Aorta (tissue), 5 donors: Measurements from ENCODE around the gene CACNB4. TPM values are rescaled to one million over a fixed set of nuclear protein-coding genes. Genes with fewer than 3 reads are reported as not detected.
A peak's percentile ranks its signal among the peaks of the same experiment; 100 is the strongest.

ENCODE experiments used
- ATAC-seq: fragments of 200-7000 bp; cut with Tn5 transposase; one replicate; pipeline ENCODE4 v1.9.1; 2022; ENCODE audit warnings: moderate library complexity; ENCODE audit not compliant: low FRiP score
- DNase-seq, 2 donors: peaks; one replicate each; pipeline ENCODE4 v3.0.0-alpha.2; 2020
- H3K27ac ChIP-seq, 2 donors: one replicate each; pipeline ENCODE4 v1.5.1; 2013; ENCODE audit warnings: low read length in 2 of 2, mild to moderate bottlenecking in 2 of 2, moderate library complexity in 2 of 2, control low read depth in 1 of 2, inconsistent platforms in 1 of 2, low read depth in 1 of 2
- H3K27me3 ChIP-seq, 2 donors: one replicate each; pipeline ENCODE4 v1.6.1; 2013; ENCODE audit warnings: control low read depth in 1 of 2, low read length in 1 of 2, mild to moderate bottlenecking in 1 of 2, moderate library complexity in 1 of 2; ENCODE audit not compliant: insufficient read depth in 2 of 2, control insufficient read depth in 1 of 2
- H3K36me3 ChIP-seq, 2 donors: one replicate each; pipeline ENCODE4 v1.6.1; 2013; ENCODE audit warnings: control low read depth in 1 of 2, low read length in 1 of 2, mild to moderate bottlenecking in 1 of 2; ENCODE audit not compliant: insufficient read depth in 2 of 2, control insufficient read depth in 1 of 2
- H3K4me1 ChIP-seq, 2 donors: one replicate each; pipeline ENCODE4 v1.6.1; 2013; ENCODE audit warnings: low read length in 2 of 2, control low read depth in 1 of 2, mild to moderate bottlenecking in 1 of 2, moderate library complexity in 1 of 2; ENCODE audit not compliant: insufficient read depth in 2 of 2, control insufficient read depth in 1 of 2
- H3K4me3 ChIP-seq, 2 donors: one replicate each; pipeline ENCODE4 v1.5.1; 2013; ENCODE audit warnings: low read length in 2 of 2, control low read depth in 1 of 2, mild to moderate bottlenecking in 1 of 2
- H3K9me3 ChIP-seq: one replicate; pipeline ENCODE4 v1.6.1; 2013; ENCODE audit warnings: mild to moderate bottlenecking, low read length; ENCODE audit not compliant: control insufficient read depth
- WGBS, 2 donors: extraction: QIAGEN DNeasy Blood & Tissue Kit; methylation state at CpG; one replicate each; pipeline ENCODE4 v1.1.7; 2013; 5-methylcytosine and 5-hydroxymethylcytosine counted together
- intact Hi-C, 2 donors: fragments of 100-400 bp; cut with DNase I; formaldehyde crosslinking; loops; one replicate each; pipeline versions ENCODE4 v1.14.2 to v1.15.0; 2022
- polyA plus RNA-seq, 2 donors: library from polyadenylated mRNA; stranded (reverse); fragments of 200-250 nt; gene quantifications; one replicate each; pipeline ENCODE4 v1.2.3, GENCODE V29; 2013
- total RNA-seq, 2 donors: library from RNA; stranded (reverse); fragmentation: NEBNext Ultra II Directional; extraction: Animal tissue kit (Norgen Biotek cat#: 25700); gene quantifications; one replicate each; pipeline ENCODE4 v1.2.1, GENCODE V29; 2021
- donor health status: healthy with polysubstance abuse.
- donor health status: Bipolar disorder and iron deficiency.
- donor health status: DM: no; HTN: no; CAD: no.
- donor health status: DM: no; HTN: no; CAD: no.
- donor health status: DM: yes; HTN: yes; CAD: no.

CACNB4 gene
- total and polyA plus RNA-seq, 4 donors = 1.2 to 14.3 (median 3.2) TPM

DNA sequence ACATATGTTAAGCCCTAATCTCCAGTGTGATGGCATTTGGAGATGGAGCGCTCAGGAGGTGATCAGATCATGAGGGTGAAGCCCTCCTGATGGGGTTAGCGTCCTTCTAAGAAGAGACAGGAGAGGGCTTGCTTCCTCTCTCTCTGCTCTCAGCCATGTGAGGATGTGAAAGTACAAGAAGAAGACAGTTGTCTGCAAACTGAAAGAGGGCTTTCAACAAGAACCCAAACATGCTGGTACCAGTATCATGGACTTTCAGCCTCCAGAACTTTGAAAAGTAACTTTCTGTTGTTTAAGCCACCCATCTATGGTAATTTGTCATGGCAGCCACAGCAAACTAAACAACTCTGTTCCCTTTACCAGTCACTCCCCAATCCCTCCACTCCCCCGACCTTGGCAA, 47.4 kb downstream of the CACNB4 start:
- DNase-seq (no peak), ATAC-seq (no peak)
- Histone ChIP-seq H3K36me3 (no peaks in the 10 kb centered on the region), H3K9me3 (no peaks in the 10 kb centered on the region), H3K27ac (no peak overlapping the region), H3K27me3 (no peaks in the 10 kb centered on the region), H3K4me1 (peaks cover 0 to 1% of the 10 kb centered on the region in 2 donors), H3K4me3 (no peak overlapping the region)
- WGBS, 2 donors = 93 to 96% methylated on average over 3 of the region's 3 CpGs
- intact Hi-C loops = loop anchor here in 1 of 2 donors (10.0 kb wide), 1 partner anchor 63 kb away; no protein-coding TSS in a partner anchor

DNA sequence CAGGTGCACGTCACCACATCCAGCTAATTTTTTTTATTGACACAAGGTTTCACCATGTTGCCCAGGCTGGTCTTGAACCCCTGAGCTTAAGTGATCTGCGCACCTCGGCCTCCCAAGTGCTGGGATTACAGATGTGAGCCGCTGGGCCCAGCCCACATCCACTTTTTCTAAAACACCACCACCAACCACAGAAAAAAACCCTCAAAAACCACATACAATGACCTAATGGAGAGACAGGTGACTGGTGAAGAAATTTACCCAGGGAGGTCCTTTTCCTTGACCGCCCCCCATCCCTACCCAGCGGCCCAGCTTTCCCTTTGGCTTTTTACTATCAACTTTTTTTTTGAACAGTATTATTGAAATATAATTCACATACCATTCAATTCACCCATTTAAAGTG, 47.9 kb downstream of the CACNB4 start:
- Histone ChIP-seq H3K9me3 (no peaks in the 10 kb centered on the region), H3K4me3 (no peak overlapping the region), H3K36me3 (no peaks in the 10 kb centered on the region), H3K27ac (no peak overlapping the region), H3K4me1 (peaks cover 0 to 1% of the 10 kb centered on the region in 2 donors), H3K27me3 (no peaks in the 10 kb centered on the region)
- ATAC-seq (no peak), DNase-seq (no peak)
- intact Hi-C loops = loop anchor here in 1 of 2 donors (10.0 kb wide), 1 partner anchor 64 kb away; no protein-coding TSS in a partner anchor
- 95 to 96% methylated on average over 6 of the region's 6 CpGs for WGBS, 2 donors

DNA sequence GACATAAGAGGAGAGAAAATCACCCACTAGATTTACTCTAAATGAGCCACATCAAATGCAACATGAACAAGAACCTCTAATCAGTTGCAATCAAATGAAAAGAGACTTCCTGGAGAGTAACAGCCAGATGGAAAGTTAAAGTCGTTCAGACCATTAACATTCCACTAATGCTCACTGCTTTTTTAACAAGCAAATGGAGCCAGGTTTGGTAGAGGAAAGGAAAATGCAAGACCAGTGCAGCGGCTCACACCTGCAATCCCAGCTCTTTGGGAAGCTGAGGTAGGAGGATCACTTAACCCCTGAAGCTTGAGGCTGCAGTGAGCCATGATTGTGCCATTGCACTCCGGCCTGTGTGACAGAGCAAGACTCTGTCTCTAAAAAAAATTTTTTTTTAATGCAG, 48.5 kb downstream of the CACNB4 start:
- Histone ChIP-seq H3K36me3 (no peaks in the 10 kb centered on the region), H3K9me3 (no peaks in the 10 kb centered on the region), H3K27ac (no peak overlapping the region), H3K4me3 (no peak overlapping the region), H3K4me1 (peaks cover 0 to under 1% of the 10 kb centered on the region in 2 donors), H3K27me3 (no peaks in the 10 kb centered on the region)
- intact Hi-C loops = loop anchor here in 1 of 2 donors (10.0 kb wide), 1 partner anchor 64 kb away; no protein-coding TSS in a partner anchor
- DNase-seq (no peak), ATAC-seq (no peak)
- WGBS, 2 donors = 70 to 72% methylated on average over 3 of the region's 3 CpGs

DNA sequence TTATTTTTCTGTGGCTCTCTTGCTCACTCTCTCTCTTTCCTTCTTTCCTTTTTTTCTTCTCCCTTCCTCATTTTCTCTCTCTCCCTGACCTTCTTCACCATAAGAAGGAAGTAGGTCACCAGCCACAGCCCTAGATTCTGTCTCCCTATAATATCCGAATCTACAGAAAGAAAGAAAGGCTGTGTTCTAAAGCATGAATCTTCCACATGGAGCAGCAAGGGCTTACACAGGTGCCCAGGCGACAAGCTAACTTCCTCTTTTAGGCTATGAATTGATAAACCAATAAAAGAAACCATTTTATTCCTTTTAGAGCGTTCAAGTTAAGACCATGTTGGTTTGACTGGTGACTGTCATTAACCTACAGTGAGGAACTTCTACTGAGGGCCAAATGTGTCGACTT, 49.3 kb downstream of the CACNB4 start:
- Histone ChIP-seq H3K9me3 (no peaks in the 10 kb centered on the region), H3K4me1 (no peaks in the 10 kb centered on the region), H3K27me3 (no peaks in the 10 kb centered on the region), H3K4me3 (no peak overlapping the region), H3K36me3 (no peaks in the 10 kb centered on the region), H3K27ac (no peak overlapping the region)
- 91 to 93% methylated on average over 4 of the region's 4 CpGs for WGBS, 2 donors
- intact Hi-C loops = loop anchor here in 1 of 2 donors (10.0 kb wide), 1 partner anchor 75 kb away; no protein-coding TSS in a partner anchor
- DNase-seq (no peak), ATAC-seq (no peak)

DNA sequence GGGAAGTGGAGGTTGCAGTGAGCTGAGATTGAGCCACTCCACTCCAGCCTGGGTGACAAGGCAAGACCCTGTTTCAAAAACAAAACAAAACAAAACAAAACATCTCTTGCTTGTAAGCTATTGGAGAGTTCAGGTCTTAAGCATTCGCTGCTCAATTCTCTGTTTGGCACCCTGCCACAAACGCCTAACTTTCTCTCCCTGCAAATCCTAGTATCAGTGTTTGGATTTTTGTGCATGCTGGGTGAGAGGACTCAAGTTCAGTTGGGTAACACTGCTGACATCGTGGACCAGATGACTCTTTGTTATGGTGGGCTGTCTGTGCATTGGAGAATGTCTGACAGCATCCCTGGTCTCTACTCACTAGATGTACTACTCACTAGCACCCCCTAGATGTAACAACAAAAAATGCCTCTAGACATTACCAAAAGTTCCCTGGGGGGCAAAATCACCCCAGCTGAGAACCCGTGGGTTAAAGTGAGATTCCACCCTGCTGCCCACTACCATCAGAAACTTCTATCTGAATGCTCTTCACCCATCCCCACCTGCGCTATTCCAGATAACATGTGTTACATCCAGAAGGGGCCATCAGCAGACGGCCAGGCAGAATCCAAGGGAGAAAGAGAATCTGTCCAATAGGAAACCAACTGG, 50.9 kb downstream of the CACNB4 start:
- H3K9me3 ChIP-seq = no peaks in the 10 kb centered on the region

DNA sequence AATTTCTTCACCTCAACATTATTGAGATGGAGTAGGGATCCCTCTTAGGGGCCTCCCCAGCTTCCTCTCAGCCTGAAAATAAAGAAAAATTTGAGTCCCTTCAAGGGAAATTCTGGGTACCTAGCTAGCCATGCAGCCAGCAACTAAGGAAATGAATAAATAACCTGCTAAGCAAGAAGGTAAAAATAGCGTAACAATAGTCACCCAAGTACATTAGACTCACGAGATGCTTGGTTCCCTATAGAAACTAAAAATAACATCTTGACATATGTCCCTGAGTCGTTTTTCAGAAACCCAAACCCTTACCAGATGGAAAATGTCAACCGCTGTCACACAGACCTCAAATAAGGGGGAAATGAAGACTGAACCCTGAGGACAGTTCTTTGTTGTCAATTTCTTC, 51.9 kb downstream of the CACNB4 start:
- DNase-seq = no peak
- H3K27me3 ChIP-seq = no peaks in the 10 kb centered on the region
- H3K27ac ChIP-seq = no peak overlapping the region
- H3K4me3 ChIP-seq = no peak overlapping the region
- WGBS, 2 donors = 72 to 77% methylated on average over 4 of the region's 4 CpGs
- H3K9me3 ChIP-seq = no peaks in the 10 kb centered on the region
- H3K4me1 ChIP-seq = no peaks in the 10 kb centered on the region
- intact Hi-C loops = loop anchor here in 1 of 2 donors (10.0 kb wide), 1 partner anchor 78 kb away; no protein-coding TSS in a partner anchor
- H3K36me3 ChIP-seq = no peaks in the 10 kb centered on the region
- ATAC-seq = no peak

More for the DNA sequence above, 50.9 kb downstream of the CACNB4 start:
- H3K4me3 ChIP-seq = no peak overlapping the region
- H3K27me3 ChIP-seq = no peaks in the 10 kb centered on the region
- no peak for ATAC-seq
- intact Hi-C loops = loop anchor here in 1 of 2 donors (10.0 kb wide), 1 partner anchor 77 kb away; no protein-coding TSS in a partner anchor
- H3K36me3 ChIP-seq = no peaks in the 10 kb centered on the region
- no peaks in the 10 kb centered on the region for H3K4me1 ChIP-seq
- WGBS, 2 donors = 61 to 64% methylated on average over 6 of the region's 6 CpGs
- no peak for DNase-seq
- H3K27ac ChIP-seq = no peak overlapping the region

DNA sequence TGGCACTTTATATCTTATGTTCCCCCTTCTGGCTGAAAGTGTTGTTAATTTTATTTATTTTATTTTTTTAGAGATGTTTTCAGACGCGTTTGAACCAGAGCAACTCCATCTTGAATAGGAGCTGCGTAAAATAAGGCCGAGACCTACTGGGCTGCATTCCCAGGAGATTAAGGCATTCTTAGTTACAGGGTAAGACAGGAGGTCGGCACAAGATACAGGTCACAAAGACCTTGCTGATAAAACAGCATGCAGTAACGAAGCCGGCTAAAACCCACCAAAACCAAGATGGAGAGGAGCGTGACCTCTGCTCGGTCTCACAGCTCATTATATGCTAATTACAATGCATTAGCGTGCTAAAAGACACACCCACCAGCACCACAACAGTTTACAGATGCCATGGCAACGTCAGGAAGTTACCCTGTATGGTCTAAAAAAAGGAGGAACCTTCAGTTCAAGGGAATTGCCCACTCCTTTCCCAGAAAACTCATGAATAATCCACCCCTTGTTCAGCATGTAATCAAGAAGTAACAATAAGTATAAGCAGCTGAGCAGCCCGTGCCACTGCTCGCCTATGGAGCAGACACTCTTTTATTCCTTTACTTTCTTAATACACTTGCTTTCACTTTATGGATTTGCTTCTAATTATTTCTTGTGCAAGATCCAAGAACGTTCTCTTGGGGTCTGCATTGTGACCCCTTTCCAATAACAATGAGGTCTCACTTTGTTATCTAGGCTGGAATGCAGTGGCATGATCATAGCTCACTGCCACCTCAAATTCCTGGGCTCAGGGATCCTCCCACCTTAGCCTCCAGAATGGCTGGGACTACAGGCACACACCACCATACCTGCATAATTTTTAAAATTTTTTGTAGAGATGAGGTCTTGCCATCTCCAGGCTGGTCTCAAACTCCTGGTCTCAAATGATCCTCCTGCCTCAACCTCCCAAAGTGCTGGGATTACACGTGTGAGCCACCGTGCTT, 55.9 kb downstream of the CACNB4 start:
- WGBS, 2 donors = 79% methylated on average over 16 of the region's 16 CpGs
- DNase-seq (no peak), ATAC-seq (no peak)
- H3K9me3 ChIP-seq = no peaks in the 10 kb centered on the region
- H3K27me3 ChIP-seq = no peaks in the 10 kb centered on the region
- H3K4me1 ChIP-seq = no peaks in the 10 kb centered on the region
- intact Hi-C loops = loop anchor here in 1 of 2 donors (10.0 kb wide), 1 partner anchor 82 kb away; no protein-coding TSS in a partner anchor
- no peak overlapping the region for H3K4me3 ChIP-seq
- no peak overlapping the region for H3K27ac ChIP-seq
- no peaks in the 10 kb centered on the region for H3K36me3 ChIP-seq

DNA sequence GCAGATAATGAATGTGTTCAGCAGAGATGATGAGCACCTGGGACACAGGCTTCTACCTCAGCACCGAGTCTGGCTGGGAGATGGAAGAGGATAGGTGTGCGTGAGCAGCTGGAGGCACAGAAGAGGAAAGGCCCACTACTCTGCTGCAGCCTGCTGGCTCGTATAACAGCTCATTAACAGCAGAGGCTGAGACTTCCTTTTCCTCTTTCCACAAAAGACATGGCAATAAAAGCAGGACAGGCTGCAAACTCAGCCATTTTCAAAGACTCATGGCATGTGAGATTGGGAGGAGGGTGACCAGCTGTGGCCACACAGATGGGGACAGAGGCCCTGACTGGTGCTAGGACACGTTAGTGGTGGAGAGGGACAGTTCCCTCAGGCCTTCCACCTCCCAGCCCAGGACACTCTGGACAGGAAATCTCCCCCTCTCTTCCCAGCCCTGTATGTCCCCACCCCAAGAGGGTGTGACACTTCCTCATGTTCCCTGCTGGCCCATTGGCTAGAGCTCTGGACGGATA, 60.3 kb downstream of the CACNB4 start:
- WGBS, 2 donors = 77 to 87% methylated on average over 5 of the region's 5 CpGs
- ATAC-seq = peak; percentile 24
- DNase-seq = no peak
- H3K9me3 ChIP-seq = no peaks in the 10 kb centered on the region
- H3K27me3 ChIP-seq = no peaks in the 10 kb centered on the region
- H3K27ac ChIP-seq = no peak overlapping the region
- no peak overlapping the region for H3K4me3 ChIP-seq
- intact Hi-C loops = loop anchor here (5.0 to 10.0 kb wide), 3 partner anchors 126 to 596 kb away; partner anchors contain the start of gene STAM2 (in 1 of the 2)
- H3K36me3 ChIP-seq = no peaks in the 10 kb centered on the region
- H3K4me1 ChIP-seq = no peaks in the 10 kb centered on the region
